Gastrocnemius medialis (tissue), 4 donors: ENCODE measurements around the gene RGS14. TPM values are rescaled to one million over a fixed set of nuclear protein-coding genes. Genes with fewer than 3 reads are reported as not detected.
A peak's percentile ranks its signal among the peaks of the same experiment; 100 is the strongest.

Experiments
- ATAC-seq, 2 donors: fragments of 150-250 bp; one replicate each; pipeline ENCODE4 v1.9.1; 2016
- DNase-seq, 2 donors: peaks; one replicate each; pipeline ENCODE4 v3.0.0-alpha.2; 2019
- H3K27ac ChIP-seq, 4 donors: fragments of 200-600 bp; sonication (generic); 1 replicate in 1 of 4; 2 replicates in 3 of 4; pipeline ENCODE4 v1.5.1; 2016 to 2018; ENCODE audit warnings: mild to moderate bottlenecking in 2 of 4, moderate library complexity in 1 of 4
- H3K27me3 ChIP-seq, 3 donors: fragments of 200-600 bp; sonication (generic) in 2 of 3; 1 replicate in 1 of 3; 2 replicates in 2 of 3; pipeline versions ENCODE4 v1.5.1 to v1.6.0; 2016 to 2019; ENCODE audit warnings: mild to moderate bottlenecking in 1 of 3, moderate library complexity in 1 of 3
- H3K36me3 ChIP-seq, 2 donors: fragments of 200-600 bp; sonication (generic) in 1 of 2; one replicate each; pipeline ENCODE4 v1.5.1; 2017 to 2018
- H3K4me1 ChIP-seq, 2 donors: fragments of 200-600 bp; sonication (generic) in 1 of 2; one replicate each; pipeline ENCODE4 v1.5.1; 2016 to 2017; ENCODE audit warnings: mild to moderate bottlenecking in 2 of 2
- H3K4me3 ChIP-seq, 4 donors: fragments of 200-600 bp; sonication (generic) in 3 of 4; 1 replicate in 1 of 4; 2 replicates in 3 of 4; pipeline ENCODE4 v1.5.1; 2016 to 2019; ENCODE audit warnings: mild to moderate bottlenecking in 2 of 4
- H3K9me3 ChIP-seq, 3 donors: fragments of 200-600 bp; sonication (generic) in 2 of 3; 1 replicate in 1 of 3; 2 replicates in 2 of 3; pipeline ENCODE4 v1.5.1; 2016 to 2019
- POLR2A ChIP-seq, 2 donors: fragments of 450-650 bp; IDR thresholded peaks; one replicate each; pipeline ENCODE4 v1.6.1; 2017; ENCODE audit warnings: antibody characterized with exemption in 2 of 2, mild to moderate bottlenecking in 2 of 2, moderate library complexity in 2 of 2
- in situ Hi-C, 4 donors: fragments of 200-750 bp; cut with MboI; loops; one replicate each; pipeline versions ENCODE4 v1.15.0 to v1.8.0; 2017; ENCODE audit warnings: low sequenced_read_pairs in 4 of 4
- intact Hi-C: fragments of 100-400 bp; cut with DNase I; formaldehyde crosslinking; loops from one replicate; pipeline ENCODE4 v1.15.1; 2023; ENCODE audit warnings: low total_unique reads
- total RNA-seq, 4 donors: library from RNA; depleted of rRNA; stranded (reverse); fragments of >200 nt; gene quantifications; one replicate each; pipeline versions ENCODE4 v1.1.0 to v1.2.3, GENCODE V29; 2016
- TF ChIP-seq, protein P1 (sequence below), 5 experiments: fragments of 450-650 bp in 3 of 5; fragments of 200-600 bp in 2 of 5; sonication (generic) in 2 of 5; IDR thresholded peaks in 4 of 5; conservative IDR thresholded peaks in 1 of 5; 1 replicate in 4 of 5; 2 replicates in 1 of 5; pipeline ENCODE4 v1.5.1; 2016 to 2019; ENCODE audit warnings: antibody characterized with exemption in 5 of 5, mild to moderate bottlenecking in 3 of 5, moderate library complexity in 3 of 5

Gene RGS14
- total RNA-seq, 4 donors from 2014 or later = 1.6 to 25.9 (median 5.0) TPM

DNA sequence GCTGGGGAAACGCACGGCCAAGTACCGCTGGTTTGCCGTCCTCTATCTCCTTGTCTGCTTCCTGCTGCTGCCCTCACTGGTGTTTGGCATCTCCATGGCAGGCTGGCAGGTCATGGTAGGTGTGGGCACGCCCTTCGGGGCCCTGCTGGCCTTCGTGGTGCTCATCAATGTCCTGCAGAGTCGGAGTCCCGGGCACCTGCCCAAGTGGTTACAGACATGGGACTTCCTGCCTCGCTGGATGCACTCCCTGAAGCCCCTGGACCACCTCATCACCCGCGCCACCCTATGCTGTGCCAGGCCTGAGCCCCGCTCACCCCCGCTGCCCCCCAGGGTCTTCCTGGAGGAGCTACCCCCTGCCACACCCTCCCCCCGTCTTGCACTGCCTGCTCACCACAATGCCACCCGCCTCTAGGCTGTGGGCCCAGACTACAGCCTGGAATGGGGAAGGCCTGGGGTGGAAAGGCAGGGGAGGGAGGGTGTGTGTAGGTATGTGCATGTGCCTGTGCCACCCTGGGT lies 40.2 kb downstream of the RGS14 start:
- no peak for ATAC-seq
- Histone ChIP-seq H3K27me3 (peaks cover 46 to 50% (median 50%) of the 10 kb centered on the region in 3 donors), H3K4me3 (no peak overlapping the region), H3K9me3 (no peaks in the 10 kb centered on the region), H3K36me3 (no peaks in the 10 kb centered on the region), H3K4me1 (peaks cover 10 to 12% of the 10 kb centered on the region in 2 donors), H3K27ac (no peak overlapping the region)
- no peak for TF ChIP-seq POLR2A (IDR thresholded peaks at IDR 0.05)
- TF ChIP-seq, protein P1, sequence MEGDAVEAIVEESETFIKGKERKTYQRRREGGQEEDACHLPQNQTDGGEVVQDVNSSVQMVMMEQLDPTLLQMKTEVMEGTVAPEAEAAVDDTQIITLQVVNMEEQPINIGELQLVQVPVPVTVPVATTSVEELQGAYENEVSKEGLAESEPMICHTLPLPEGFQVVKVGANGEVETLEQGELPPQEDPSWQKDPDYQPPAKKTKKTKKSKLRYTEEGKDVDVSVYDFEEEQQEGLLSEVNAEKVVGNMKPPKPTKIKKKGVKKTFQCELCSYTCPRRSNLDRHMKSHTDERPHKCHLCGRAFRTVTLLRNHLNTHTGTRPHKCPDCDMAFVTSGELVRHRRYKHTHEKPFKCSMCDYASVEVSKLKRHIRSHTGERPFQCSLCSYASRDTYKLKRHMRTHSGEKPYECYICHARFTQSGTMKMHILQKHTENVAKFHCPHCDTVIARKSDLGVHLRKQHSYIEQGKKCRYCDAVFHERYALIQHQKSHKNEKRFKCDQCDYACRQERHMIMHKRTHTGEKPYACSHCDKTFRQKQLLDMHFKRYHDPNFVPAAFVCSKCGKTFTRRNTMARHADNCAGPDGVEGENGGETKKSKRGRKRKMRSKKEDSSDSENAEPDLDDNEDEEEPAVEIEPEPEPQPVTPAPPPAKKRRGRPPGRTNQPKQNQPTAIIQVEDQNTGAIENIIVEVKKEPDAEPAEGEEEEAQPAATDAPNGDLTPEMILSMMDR (IDR thresholded peaks at IDR 0.05 in 4 of 5, conservative IDR thresholded peaks at IDR 0.05 in 1 of 5) = no peak
- no peak for DNase-seq
- intact Hi-C loops (no loop called here), in situ Hi-C loops (loop anchor here in 2 of 4 donors (10.0 to 25.0 kb wide), 2 partner anchors 47 to 114 kb away; partner anchors contain the start of genes DDX41 (in 1 of the 2), DOK3 (in 1 of the 2) and PRR7 (in 1 of the 2))

DNA sequence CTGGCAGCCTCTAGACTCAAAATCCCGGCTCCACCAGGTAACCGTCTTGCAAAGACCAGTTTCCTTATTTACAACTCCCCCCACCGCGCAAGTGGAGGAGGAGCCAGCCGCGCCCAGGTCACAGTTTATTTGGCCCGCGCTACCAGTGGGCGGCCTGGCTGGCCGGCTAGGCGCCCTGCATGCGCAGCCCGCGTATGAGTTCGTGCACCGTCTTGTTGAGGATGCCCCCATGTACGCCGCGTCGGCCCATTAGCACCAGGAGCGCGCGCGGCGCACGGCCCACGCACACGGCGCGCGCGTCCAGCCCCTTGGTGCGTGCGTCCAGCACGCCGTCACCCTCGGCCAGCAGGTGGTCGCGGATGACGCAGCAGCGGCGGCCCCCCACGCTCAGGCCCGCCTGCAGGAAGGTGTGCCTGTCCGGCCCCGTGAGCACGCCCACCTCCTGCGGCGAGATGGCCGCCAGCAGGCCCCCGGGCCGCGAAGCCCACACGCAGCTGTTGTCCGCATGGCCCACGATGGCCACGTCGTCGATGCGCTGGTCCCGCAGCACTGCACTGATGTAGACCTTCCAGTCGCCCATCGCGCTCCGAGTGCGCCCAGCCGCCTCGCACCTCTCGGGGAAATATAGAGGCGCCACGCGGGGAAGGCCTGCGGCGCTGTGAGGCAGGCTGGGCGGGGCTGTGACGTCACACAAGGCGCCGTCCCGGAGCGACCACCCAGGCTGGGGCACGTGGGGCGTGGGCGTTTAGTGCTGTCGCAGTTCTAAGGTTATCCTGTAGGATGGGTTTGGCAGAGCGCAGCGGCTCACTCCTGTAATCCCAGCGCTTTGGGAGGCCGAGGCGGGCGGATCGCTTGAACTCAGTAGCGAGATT lies 42.5 kb downstream of the RGS14 start, which contains the start of gene PFN3:
Gene PFN3, minus strand, starts transcription at position 665 of the 872 bp plus-strand sequence. Its CDS starts 85 bp downstream, at position 580.
- DNase-seq (no peak), ATAC-seq (no peak)
- Histone ChIP-seq H3K27me3 (peaks cover 62 to 66% (median 63%) of the 10 kb centered on the region in 3 donors), H3K4me3 (no peak within 1 kb of the TSS), H3K4me1 (peaks cover 27 to 28% of the 10 kb centered on the region in 2 donors), H3K9me3 (no peaks in the 10 kb centered on the region), H3K27ac (no peak within 1 kb of the TSS), H3K36me3 (no peaks in the 10 kb centered on the region)
- in situ Hi-C loops (loop anchor here (10.0 to 25.0 kb wide), 4 partner anchors 45 to 112 kb away; partner anchors contain the start of genes DOK3 (in 2 of the 4), DDX41 (in 1 of the 4) and PRR7 (in 1 of the 4)), intact Hi-C loops (no loop called here)
- no peak for TF ChIP-seq POLR2A (IDR thresholded peaks at IDR 0.05)
- TF ChIP-seq, protein P1 (IDR thresholded peaks at IDR 0.05 in 4 of 5, conservative IDR thresholded peaks at IDR 0.05 in 1 of 5) = no peak

DNA sequence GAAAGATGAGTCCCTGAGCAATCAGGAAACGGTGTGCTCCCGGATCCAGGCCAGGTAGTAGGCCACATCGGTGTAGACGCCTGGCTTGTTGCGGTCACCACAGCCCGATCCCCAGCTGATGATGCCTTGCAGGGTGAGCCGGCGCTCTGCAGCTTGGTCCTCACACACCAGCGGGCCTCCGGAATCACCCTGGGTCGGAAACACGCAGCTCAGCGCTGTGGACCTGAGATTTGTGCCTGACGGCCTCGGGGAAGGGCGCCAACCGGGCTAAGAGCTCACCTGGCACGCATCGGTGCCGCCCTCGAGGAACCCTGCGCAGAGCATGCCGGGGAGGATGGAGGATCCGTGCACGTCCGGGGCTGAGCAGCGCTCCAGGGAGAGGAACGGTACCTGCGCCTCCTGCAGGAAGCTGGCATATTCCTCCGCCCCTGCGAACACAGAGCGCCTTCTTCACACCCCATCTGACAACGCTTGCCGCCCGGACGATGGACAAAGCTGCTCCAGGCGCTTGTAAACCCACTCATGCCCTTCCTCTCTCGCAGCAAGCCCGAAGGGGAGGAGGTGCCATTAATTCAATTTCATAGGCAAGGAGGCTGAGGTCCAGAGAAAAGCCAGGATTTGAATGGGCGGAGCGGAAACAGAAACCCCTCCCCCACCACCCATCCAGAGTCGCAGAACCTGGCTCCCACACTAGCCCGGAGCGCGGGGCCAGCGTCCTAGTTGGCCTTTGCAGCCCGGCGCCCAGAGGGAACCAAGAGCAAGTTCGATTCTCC lies 44.7 kb downstream of the RGS14 start:
- H3K36me3 ChIP-seq = no peaks in the 10 kb centered on the region
- peaks cover 27 to 28% of the 10 kb centered on the region in 2 donors for H3K4me1 ChIP-seq
- in situ Hi-C loops = loop anchor here in 2 of 4 donors (10.0 kb wide), 2 partner anchors 52 to 102 kb away; partner anchors contain the start of gene DOK3 (in 1 of the 2)
- no peak for ATAC-seq
- DNase-seq = no peak
- peaks cover 62 to 66% (median 63%) of the 10 kb centered on the region in 3 donors for H3K27me3 ChIP-seq
- peak overlapping the region in 1 of 4 donors; percentile 69 for H3K4me3 ChIP-seq
- TF ChIP-seq POLR2A (IDR thresholded peaks at IDR 0.05) = no peak
- TF ChIP-seq, protein P1 (IDR thresholded peaks at IDR 0.05 in 4 of 5, conservative IDR thresholded peaks at IDR 0.05 in 1 of 5) = peak in 2 of 5 experiments; percentile 8 to 36
- H3K9me3 ChIP-seq = no peaks in the 10 kb centered on the region
- no peak overlapping the region for H3K27ac ChIP-seq
- intact Hi-C loops = no loop called here

DNA sequence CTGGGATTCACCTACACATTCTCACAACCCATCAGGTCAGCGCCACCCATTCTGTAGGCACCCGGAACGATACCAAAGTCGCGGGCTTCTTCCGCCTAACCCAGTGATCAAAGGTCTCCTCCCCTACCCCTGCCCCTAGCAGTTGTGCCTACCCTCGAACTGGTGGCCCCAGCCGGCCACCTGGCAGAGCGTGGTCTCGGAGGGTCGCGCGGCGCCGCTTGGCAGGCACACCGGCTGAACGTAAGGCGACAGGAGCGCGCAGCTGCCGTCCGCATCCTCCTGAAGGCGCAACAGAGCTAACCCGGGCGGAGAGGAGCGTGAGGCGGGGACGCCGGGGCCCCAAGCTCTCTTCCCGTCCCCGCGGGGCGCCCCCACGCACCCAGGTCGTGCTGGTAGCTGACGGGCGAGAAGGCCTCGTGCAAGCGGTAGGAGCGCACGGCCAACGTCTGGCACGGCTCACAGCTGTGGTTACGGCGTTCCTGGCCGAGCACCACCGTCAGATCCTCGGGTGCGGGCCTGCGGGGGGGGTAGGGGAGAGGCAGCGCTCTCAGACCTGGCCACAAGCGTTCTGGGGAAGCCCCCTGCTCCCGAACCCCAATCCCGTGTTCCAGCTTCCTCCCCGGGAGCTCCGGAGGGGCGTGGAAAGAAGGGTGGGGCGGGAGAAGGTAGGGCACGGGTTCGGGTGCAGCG lies 45.5 kb downstream of the RGS14 start:
- DNase-seq = no peak
- intact Hi-C loops (no loop called here), in situ Hi-C loops (loop anchor here in 2 of 4 donors (10.0 kb wide), 2 partner anchors 52 to 102 kb away; partner anchors contain the start of gene DOK3 (in 1 of the 2))
- Histone ChIP-seq H3K27ac (no peak overlapping the region), H3K36me3 (no peaks in the 10 kb centered on the region), H3K4me1 (peaks cover 27 to 28% of the 10 kb centered on the region in 2 donors), H3K9me3 (no peaks in the 10 kb centered on the region), H3K4me3 (peak overlapping the region; percentile 53 to 69 (median 64)), H3K27me3 (peaks cover 57 to 63% (median 62%) of the 10 kb centered on the region in 3 donors)
- TF ChIP-seq, protein P1 (IDR thresholded peaks at IDR 0.05 in 4 of 5, conservative IDR thresholded peaks at IDR 0.05 in 1 of 5) = no peak
- TF ChIP-seq POLR2A (IDR thresholded peaks at IDR 0.05) = no peak
- ATAC-seq = no peak
